HEK293 (cell line): ENCODE measurements around the gene ATP2A3.

ENCODE experiments used
- CTCF ChIA-PET: fragments of 350-600 bp; formaldehyde crosslinking; extraction: SDS; loops from one replicate; lab custom pipeline; 2021; ENCODE audit warnings: antibody characterized with exemption; lab: Yijun Ruan, JAX
- POLR2A ChIA-PET: fragments of 300-600 bp; formaldehyde crosslinking; extraction: SDS; loops from one replicate; lab custom pipeline; 2020; ENCODE audit warnings: antibody characterized with exemption, inconsistent platforms; lab: Yijun Ruan, JAX
- H3K27ac ChIP-seq: fragments of 200-500 bp; sonication (Bioruptor generic); 2 replicates; pipeline ENCODE4 v1.5.1; 2014; ENCODE audit warnings: low read depth, low read length, control low read depth, inconsistent platforms; ENCODE audit errors: extremely low read depth
- H3K36me3 ChIP-seq, 2 experiments: fragments of 200-500 bp in 1 of 2; sonication (Bioruptor generic) in 1 of 2; 1 replicate in 1 of 2; 2 replicates in 1 of 2; pipeline ENCODE4 v1.5.1; 2014 to 2017; ENCODE audit warnings: inconsistent platforms in 2 of 2, low read length in 2 of 2; ENCODE audit not compliant: control insufficient read depth in 2 of 2, insufficient read depth in 1 of 2
- H3K4me1 ChIP-seq: fragments of 200-500 bp; sonication (Bioruptor generic); 2 replicates; pipeline ENCODE4 v1.5.1; 2014; ENCODE audit warnings: mild to moderate bottlenecking, low read length, inconsistent platforms; ENCODE audit not compliant: control insufficient read depth, insufficient read depth
- H3K4me3 ChIP-seq: 2 replicates; pipeline ENCODE4 v1.5.1; 2011; ENCODE audit warnings: low read depth, mild to moderate bottlenecking, control low read depth, low read length, moderate library complexity
- H3K9me3 ChIP-seq: fragments of 200-500 bp; sonication (Bioruptor generic); 2 replicates; pipeline ENCODE4 v1.5.1; 2014; ENCODE audit warnings: low read depth, low read length, inconsistent platforms; ENCODE audit not compliant: control insufficient read depth, insufficient read depth
- EGR2 ChIP-seq: fragments of 450-650 bp; formaldehyde crosslinking; IDR thresholded peaks from 2 replicates; pipeline ENCODE4 v1.5.1; 2016; ENCODE audit warnings: low read depth, missing biosample characterization, missing genetic modification characterization
- GLIS1 ChIP-seq: fragments of 450-650 bp; formaldehyde crosslinking; IDR thresholded peaks from 2 replicates; pipeline ENCODE4 v1.5.1; 2016; ENCODE audit warnings: missing biosample characterization, missing genetic modification characterization
- OSR2 ChIP-seq: fragments of 450-650 bp; formaldehyde crosslinking; IDR thresholded peaks from 2 replicates; pipeline ENCODE4 v1.5.1; 2016; ENCODE audit warnings: missing biosample characterization, missing genetic modification characterization
- PATZ1 ChIP-seq: fragments of 450-650 bp; formaldehyde crosslinking; IDR thresholded peaks from 2 replicates; pipeline ENCODE4 v1.5.1; 2016; ENCODE audit warnings: missing biosample characterization, missing genetic modification characterization
- PRDM4 ChIP-seq: fragments of 450-650 bp; formaldehyde crosslinking; IDR thresholded peaks from 2 replicates; pipeline ENCODE4 v1.5.1; 2017; ENCODE audit warnings: missing biosample characterization, missing genetic modification characterization
- SCRT1 ChIP-seq: fragments of 450-650 bp; formaldehyde crosslinking; IDR thresholded peaks from 2 replicates; pipeline ENCODE4 v1.5.1; 2016; ENCODE audit warnings: missing biosample characterization, missing genetic modification characterization, borderline replicate concordance
- SP2 ChIP-seq: fragments of 450-650 bp; formaldehyde crosslinking; IDR thresholded peaks from 2 replicates; pipeline ENCODE4 v1.5.1; 2016; ENCODE audit warnings: missing biosample characterization, missing genetic modification characterization
- SP7 ChIP-seq: fragments of 450-650 bp; formaldehyde crosslinking; IDR thresholded peaks from 2 replicates; pipeline ENCODE4 v1.5.1; 2016; ENCODE audit warnings: missing biosample characterization, missing genetic modification characterization
- ZIC2 ChIP-seq: fragments of 450-650 bp; formaldehyde crosslinking; IDR thresholded peaks from 2 replicates; pipeline ENCODE4 v1.5.1; 2016; ENCODE audit warnings: missing biosample characterization, missing genetic modification characterization
- ZNF121 ChIP-seq: fragments of 450-650 bp; formaldehyde crosslinking; IDR thresholded peaks from 2 replicates; pipeline ENCODE4 v1.5.1; 2016; ENCODE audit warnings: missing biosample characterization, missing genetic modification characterization
- ZNF132 ChIP-seq: fragments of 450-650 bp; formaldehyde crosslinking; IDR thresholded peaks from 2 replicates; pipeline ENCODE4 v1.5.1; 2017; ENCODE audit warnings: missing biosample characterization, missing genetic modification characterization, borderline replicate concordance
- ZNF140 ChIP-seq: fragments of 450-650 bp; formaldehyde crosslinking; IDR thresholded peaks from 2 replicates; pipeline ENCODE4 v1.5.1; 2016; ENCODE audit warnings: missing biosample characterization, missing genetic modification characterization
- ZNF202 ChIP-seq: fragments of 450-650 bp; formaldehyde crosslinking; IDR thresholded peaks from 2 replicates; pipeline ENCODE4 v1.5.1; 2016; ENCODE audit warnings: missing biosample characterization, missing genetic modification characterization, borderline replicate concordance
- ZNF426 ChIP-seq: fragments of 450-650 bp; formaldehyde crosslinking; IDR thresholded peaks from 2 replicates; pipeline ENCODE4 v1.5.1; 2017; ENCODE audit warnings: missing biosample characterization, missing genetic modification characterization, mild to moderate bottlenecking, inconsistent platforms, moderate library complexity
- ZNF473 ChIP-seq: fragments of 450-650 bp; formaldehyde crosslinking; IDR thresholded peaks from 2 replicates; pipeline ENCODE4 v1.5.1; 2017; ENCODE audit warnings: missing biosample characterization, missing genetic modification characterization
- ZNF580 ChIP-seq: fragments of 450-650 bp; formaldehyde crosslinking; IDR thresholded peaks from 2 replicates; pipeline ENCODE4 v1.5.1; 2016; ENCODE audit warnings: missing biosample characterization, missing genetic modification characterization
- ZNF629 ChIP-seq: fragments of 450-650 bp; formaldehyde crosslinking; IDR thresholded peaks from 2 replicates; pipeline ENCODE4 v1.5.1; 2017; ENCODE audit warnings: missing biosample characterization, missing genetic modification characterization
- ZNF654 ChIP-seq: fragments of 450-650 bp; formaldehyde crosslinking; IDR thresholded peaks from 2 replicates; pipeline ENCODE4 v1.5.1; 2016; ENCODE audit warnings: low read depth, missing biosample characterization, missing genetic modification characterization
- ZNF785 ChIP-seq: fragments of 450-650 bp; formaldehyde crosslinking; IDR thresholded peaks from 2 replicates; pipeline ENCODE4 v1.5.1; 2016; ENCODE audit warnings: missing biosample characterization, missing genetic modification characterization

The ATP2A3 gene

GRCh38 chr17:3879591-3880417 is 84.4 kb downstream of the ATP2A3 start:
- ChIA-PET CTCF (interaction anchor here (0.6 to 4.0 kb wide), 8 partner anchors 15 to 1059 kb away, joined by 3 to 21 read pairs (median 4); no protein-coding TSS in a partner anchor), POLR2A (interaction anchor here (1.1 to 1.6 kb wide), 4 partner anchors 9 to 33 kb away, joined by 3 to 5 read pairs (median 4); partner anchors contain the start of gene CAMKK1)
- Histone ChIP-seq H3K36me3 (peaks cover 17 to 90% of the 10 kb centered on the region in 2 experiments), H3K4me1 (no peaks in the 10 kb centered on the region), H3K27ac (no peak overlapping the region), H3K9me3 (no peaks in the 10 kb centered on the region), H3K4me3 (no peak overlapping the region)
- TF ChIP-seq ZNF121 (tag by site-specific recombination) (no peak), ZNF473 (no peak)

GRCh38 chr17:3879186-3879585 is 85.1 kb downstream of the ATP2A3 start:
- ChIA-PET POLR2A (interaction anchor here (1.1 kb wide), 2 partner anchors 9 to 32 kb away, joined by 3 read pairs; no protein-coding TSS in a partner anchor), CTCF (interaction anchor here (0.6 to 4.0 kb wide), 6 partner anchors 15 to 142 kb away, joined by 3 to 21 read pairs (median 4); no protein-coding TSS in a partner anchor)
- no peaks in the 10 kb centered on the region for H3K9me3 ChIP-seq
- TF ChIP-seq ZIC2 (tag by site-specific recombination) = peak; percentile 47
- TF ChIP-seq GLIS1 (tag by site-specific recombination) = peak; percentile 78
- no peak for TF ChIP-seq OSR2
- peaks cover 17 to 86% of the 10 kb centered on the region in 2 experiments for H3K36me3 ChIP-seq
- no peaks in the 10 kb centered on the region for H3K4me1 ChIP-seq
- no peak overlapping the region for H3K27ac ChIP-seq
- no peak overlapping the region for H3K4me3 ChIP-seq

- ChIA-PET CTCF (interaction anchor here (1.7 kb wide), 1 partner anchor 58 kb away, joined by 4 read pairs; no protein-coding TSS in a partner anchor), POLR2A (interaction anchor here (0.5 kb wide), 1 partner anchor 43 kb away, joined by 3 read pairs; no protein-coding TSS in a partner anchor)
- TF ChIP-seq ZNF426 (tag by site-specific recombination) = no peak
- TF ChIP-seq SCRT1 (tag by site-specific recombination) = no peak
- no peak for TF ChIP-seq EGR2 (tag by site-specific recombination)
- TF ChIP-seq ZNF140 (tag by site-specific recombination) = no peak
- TF ChIP-seq ZNF121 (tag by site-specific recombination) = no peak
- TF ChIP-seq SP2 (tag by site-specific recombination) = no peak
- TF ChIP-seq ZNF785 = no peak
- no peak for TF ChIP-seq SP7 (tag by site-specific recombination)
- TF ChIP-seq ZNF132 (tag by site-specific recombination) = no peak
- TF ChIP-seq PRDM4 (tag by site-specific recombination) = no peak
- TF ChIP-seq ZNF629 (tag by site-specific recombination) = no peak
- TF ChIP-seq ZNF580 (tag by site-specific recombination) = no peak
- no peak for TF ChIP-seq ZNF654 (tag by site-specific recombination)
- no peak for TF ChIP-seq PATZ1 (tag by site-specific recombination)
- no peak for TF ChIP-seq OSR2
- TF ChIP-seq ZNF202 (tag by site-specific recombination) = no peak
- TF ChIP-seq, all 188 proteins: peak for 0
Observed at GRCh38 chr17:3877220-3877619, 87.0 kb downstream of the ATP2A3 start.

More at GRCh38 chr17:3877220-3877619, 87.0 kb downstream of the ATP2A3 start:
- Histone ChIP-seq H3K36me3 (peaks cover 21 to 86% of the 10 kb centered on the region in 2 experiments), H3K27ac (no peak overlapping the region), H3K9me3 (no peaks in the 10 kb centered on the region), H3K4me1 (no peaks in the 10 kb centered on the region), H3K4me3 (no peak overlapping the region)
